Gastrocnemius medialis (tissue), 4 donors: Measurements from ENCODE around the gene TTLL3. TPM values are rescaled to one million over a fixed set of nuclear protein-coding genes. Genes with fewer than 3 reads are reported as not detected.
"Not testable (repeated sequence)": the region's sequence is repeated elsewhere in the genome, so short reads cannot be mapped to it uniquely, and the experiment has no call there.

Experiments
- ATAC-seq, 2 donors: fragments of 150-250 bp; one replicate each; pipeline ENCODE4 v1.9.1; 2016
- DNase-seq, 2 donors: peaks; one replicate each; pipeline ENCODE4 v3.0.0-alpha.2; 2019
- H3K27ac ChIP-seq, 4 donors: fragments of 200-600 bp; sonication (generic); 1 replicate in 1 of 4; 2 replicates in 3 of 4; pipeline ENCODE4 v1.5.1; 2016 to 2018; ENCODE audit warnings: mild to moderate bottlenecking in 2 of 4, moderate library complexity in 1 of 4
- H3K27me3 ChIP-seq, 3 donors: fragments of 200-600 bp; sonication (generic) in 2 of 3; 1 replicate in 1 of 3; 2 replicates in 2 of 3; pipeline versions ENCODE4 v1.5.1 to v1.6.0; 2016 to 2019; ENCODE audit warnings: mild to moderate bottlenecking in 1 of 3, moderate library complexity in 1 of 3
- H3K36me3 ChIP-seq, 2 donors: fragments of 200-600 bp; sonication (generic) in 1 of 2; one replicate each; pipeline ENCODE4 v1.5.1; 2017 to 2018
- H3K4me1 ChIP-seq, 2 donors: fragments of 200-600 bp; sonication (generic) in 1 of 2; one replicate each; pipeline ENCODE4 v1.5.1; 2016 to 2017; ENCODE audit warnings: mild to moderate bottlenecking in 2 of 2
- H3K4me3 ChIP-seq, 4 donors: fragments of 200-600 bp; sonication (generic) in 3 of 4; 1 replicate in 1 of 4; 2 replicates in 3 of 4; pipeline ENCODE4 v1.5.1; 2016 to 2019; ENCODE audit warnings: mild to moderate bottlenecking in 2 of 4
- H3K9me3 ChIP-seq, 3 donors: fragments of 200-600 bp; sonication (generic) in 2 of 3; 1 replicate in 1 of 3; 2 replicates in 2 of 3; pipeline ENCODE4 v1.5.1; 2016 to 2019
- POLR2A ChIP-seq, 2 donors: fragments of 450-650 bp; IDR thresholded peaks; one replicate each; pipeline ENCODE4 v1.6.1; 2017; ENCODE audit warnings: antibody characterized with exemption in 2 of 2, mild to moderate bottlenecking in 2 of 2, moderate library complexity in 2 of 2
- in situ Hi-C, 4 donors: fragments of 200-750 bp; cut with MboI; loops; one replicate each; pipeline versions ENCODE4 v1.15.0 to v1.8.0; 2017; ENCODE audit warnings: low sequenced_read_pairs in 4 of 4
- intact Hi-C: fragments of 100-400 bp; cut with DNase I; formaldehyde crosslinking; loops from one replicate; pipeline ENCODE4 v1.15.1; 2023; ENCODE audit warnings: low total_unique reads
- total RNA-seq, 4 donors: library from RNA; depleted of rRNA; stranded (reverse); fragments of >200 nt; gene quantifications; one replicate each; pipeline versions ENCODE4 v1.1.0 to v1.2.3, GENCODE V29; 2016
- TF ChIP-seq, protein P1 (sequence below), 5 experiments: fragments of 450-650 bp in 3 of 5; fragments of 200-600 bp in 2 of 5; sonication (generic) in 2 of 5; IDR thresholded peaks in 4 of 5; conservative IDR thresholded peaks in 1 of 5; 1 replicate in 4 of 5; 2 replicates in 1 of 5; pipeline ENCODE4 v1.5.1; 2016 to 2019; ENCODE audit warnings: antibody characterized with exemption in 5 of 5, mild to moderate bottlenecking in 3 of 5, moderate library complexity in 3 of 5

The TTLL3 gene
- total RNA-seq, 4 donors from 2014 or later, result 3.2 to 17.6 (median 8.5) TPM

DNA sequence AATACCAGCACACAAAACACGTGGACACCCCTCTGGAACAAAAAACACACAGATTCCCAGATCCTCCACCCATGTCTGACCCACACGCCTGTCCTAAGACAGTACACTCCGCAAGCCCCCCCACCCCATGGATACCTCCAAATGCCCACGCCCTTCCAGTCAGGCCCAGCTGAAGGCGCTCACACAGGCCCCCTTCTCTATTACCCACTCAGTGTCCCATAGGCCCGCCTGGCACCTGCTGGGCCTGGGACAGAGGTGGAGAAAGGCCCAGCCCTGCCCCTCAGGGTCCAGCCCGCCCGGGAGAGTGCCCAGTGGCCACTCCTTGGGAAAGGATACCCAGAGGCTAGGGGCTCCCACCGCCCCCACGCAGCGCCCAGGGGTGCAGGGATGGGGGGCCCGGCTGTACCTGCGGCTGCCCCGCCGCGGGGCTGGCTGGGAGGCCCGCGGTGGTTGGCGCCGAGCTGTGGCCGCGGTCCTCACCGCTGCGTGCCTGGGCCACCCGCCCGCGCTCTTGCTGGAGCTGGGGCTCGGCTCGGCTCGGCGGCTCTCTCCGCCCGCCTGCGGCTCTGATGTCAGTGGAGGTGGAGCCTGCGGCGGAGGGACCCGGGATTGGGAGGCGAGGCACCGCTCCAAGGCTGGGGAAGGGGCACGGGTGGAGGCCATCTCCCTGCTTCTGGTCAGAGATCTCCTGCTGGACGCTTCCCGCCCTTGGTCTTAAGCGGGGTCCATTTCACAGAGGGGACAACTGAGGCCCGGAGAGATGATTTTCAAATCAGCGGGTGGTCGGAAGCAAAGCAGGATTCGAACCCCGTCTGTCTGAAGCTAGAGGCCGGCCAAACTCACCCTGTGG lies 40.4 kb upstream of the TTLL3 start, which contains the start of gene CAMK1:
Gene CAMK1, minus strand, starts transcription at position 522 of the 850 bp plus-strand sequence. CDS start 2,198 bp downstream, outside the sequence.
- in situ Hi-C loops, result no loop called here
- intact Hi-C loops, result no loop called here
- peaks cover 9 to 11% of the 10 kb centered on the region in 2 donors for H3K4me1 ChIP-seq

DNA sequence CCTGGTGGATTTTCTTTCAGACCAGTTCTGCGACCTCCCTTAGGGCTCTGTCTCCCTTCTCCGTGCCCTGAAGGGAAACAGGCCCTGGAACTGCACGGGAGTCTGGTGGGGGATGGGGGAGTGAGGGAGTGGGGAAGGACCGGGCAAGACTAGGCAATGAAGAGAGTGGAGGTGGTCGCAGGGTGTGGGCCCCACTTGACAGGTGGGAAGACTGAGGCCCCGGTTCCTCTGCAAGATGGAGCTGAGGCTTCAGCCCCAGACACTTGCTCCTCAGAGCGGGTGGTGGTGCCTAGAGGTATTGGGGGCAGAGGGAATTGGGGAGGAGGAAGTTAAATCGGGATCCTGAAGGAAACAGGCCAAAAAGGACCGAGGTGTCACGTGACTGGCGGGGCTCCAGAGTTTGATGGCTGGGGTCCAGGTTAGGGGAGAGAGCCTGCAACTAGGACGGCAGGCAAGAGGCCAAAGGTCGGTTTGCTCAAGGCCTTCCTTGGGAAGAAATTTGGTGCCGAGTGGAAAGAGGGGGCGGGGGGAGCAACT lies 39.7 kb upstream of the TTLL3 start:
- Histone ChIP-seq H3K27ac (peak overlapping the region; percentile 64 to 80 (median 78)), H3K4me3 (peak overlapping the region; percentile 60 to 64 (median 62)), H3K9me3 (no peaks in the 10 kb centered on the region), H3K36me3 (no peaks in the 10 kb centered on the region), H3K27me3 (no peaks in the 10 kb centered on the region), H3K4me1 (peaks cover 9 to 11% of the 10 kb centered on the region in 2 donors)
- in situ Hi-C loops (no loop called here), intact Hi-C loops (no loop called here)
- DNase-seq (peak; percentile 51 to 73), ATAC-seq (peak in 1 of 2 donors; percentile 41)
- no peak for TF ChIP-seq POLR2A (IDR thresholded peaks at IDR 0.05)
- TF ChIP-seq, protein P1, sequence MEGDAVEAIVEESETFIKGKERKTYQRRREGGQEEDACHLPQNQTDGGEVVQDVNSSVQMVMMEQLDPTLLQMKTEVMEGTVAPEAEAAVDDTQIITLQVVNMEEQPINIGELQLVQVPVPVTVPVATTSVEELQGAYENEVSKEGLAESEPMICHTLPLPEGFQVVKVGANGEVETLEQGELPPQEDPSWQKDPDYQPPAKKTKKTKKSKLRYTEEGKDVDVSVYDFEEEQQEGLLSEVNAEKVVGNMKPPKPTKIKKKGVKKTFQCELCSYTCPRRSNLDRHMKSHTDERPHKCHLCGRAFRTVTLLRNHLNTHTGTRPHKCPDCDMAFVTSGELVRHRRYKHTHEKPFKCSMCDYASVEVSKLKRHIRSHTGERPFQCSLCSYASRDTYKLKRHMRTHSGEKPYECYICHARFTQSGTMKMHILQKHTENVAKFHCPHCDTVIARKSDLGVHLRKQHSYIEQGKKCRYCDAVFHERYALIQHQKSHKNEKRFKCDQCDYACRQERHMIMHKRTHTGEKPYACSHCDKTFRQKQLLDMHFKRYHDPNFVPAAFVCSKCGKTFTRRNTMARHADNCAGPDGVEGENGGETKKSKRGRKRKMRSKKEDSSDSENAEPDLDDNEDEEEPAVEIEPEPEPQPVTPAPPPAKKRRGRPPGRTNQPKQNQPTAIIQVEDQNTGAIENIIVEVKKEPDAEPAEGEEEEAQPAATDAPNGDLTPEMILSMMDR (IDR thresholded peaks at IDR 0.05 in 4 of 5, conservative IDR thresholded peaks at IDR 0.05 in 1 of 5), result no peak

More for the DNA sequence above, 40.4 kb upstream of the TTLL3 start, which contains the start of gene CAMK1:
- peak; percentile 52 to 61 for TF ChIP-seq POLR2A (IDR thresholded peaks at IDR 0.05)
- TF ChIP-seq, protein P1 (IDR thresholded peaks at IDR 0.05 in 4 of 5, conservative IDR thresholded peaks at IDR 0.05 in 1 of 5), result no peak
- peak within 1 kb of the TSS; percentile 64 to 80 (median 78) for H3K27ac ChIP-seq
- peak within 1 kb of the TSS; percentile 60 to 64 (median 62) for H3K4me3 ChIP-seq
- no peaks in the 10 kb centered on the region for H3K36me3 ChIP-seq
- no peaks in the 10 kb centered on the region for H3K27me3 ChIP-seq
- peak; percentile 68 to 77 for ATAC-seq
- no peaks in the 10 kb centered on the region for H3K9me3 ChIP-seq
- DNase-seq, result peak; percentile 50 to 53

DNA sequence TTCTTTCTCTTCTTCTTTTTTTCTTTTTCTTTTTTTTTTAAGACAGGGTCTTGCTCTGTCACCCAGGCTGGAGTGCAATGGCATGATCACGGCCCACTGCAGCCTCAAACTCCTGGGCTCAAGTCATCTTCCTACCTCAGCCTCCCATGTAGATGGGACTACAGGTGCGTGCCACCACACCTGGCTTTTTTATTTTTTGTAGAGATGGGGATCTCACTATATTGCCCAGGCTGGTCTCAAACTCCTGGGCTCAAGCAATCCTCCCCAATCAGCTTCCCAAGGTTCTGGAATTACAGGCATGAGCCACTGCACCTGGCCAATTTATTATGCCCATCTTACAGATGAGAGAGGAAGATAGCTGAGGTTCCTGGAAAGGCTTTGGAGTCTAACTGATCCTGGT lies 39.1 kb upstream of the TTLL3 start:
- ATAC-seq, H3K4me3 ChIP-seq, H3K36me3 ChIP-seq, DNase-seq, H3K27me3 ChIP-seq, in situ Hi-C loops, H3K9me3 ChIP-seq, intact Hi-C loops: not testable (repeated sequence)
- Histone ChIP-seq H3K27ac (peak overlapping the region in 3 of 4 donors; percentile 78 to 80 (median 78)), H3K4me1 (peaks cover 9 to 11% of the 10 kb centered on the region in 2 donors)

DNA sequence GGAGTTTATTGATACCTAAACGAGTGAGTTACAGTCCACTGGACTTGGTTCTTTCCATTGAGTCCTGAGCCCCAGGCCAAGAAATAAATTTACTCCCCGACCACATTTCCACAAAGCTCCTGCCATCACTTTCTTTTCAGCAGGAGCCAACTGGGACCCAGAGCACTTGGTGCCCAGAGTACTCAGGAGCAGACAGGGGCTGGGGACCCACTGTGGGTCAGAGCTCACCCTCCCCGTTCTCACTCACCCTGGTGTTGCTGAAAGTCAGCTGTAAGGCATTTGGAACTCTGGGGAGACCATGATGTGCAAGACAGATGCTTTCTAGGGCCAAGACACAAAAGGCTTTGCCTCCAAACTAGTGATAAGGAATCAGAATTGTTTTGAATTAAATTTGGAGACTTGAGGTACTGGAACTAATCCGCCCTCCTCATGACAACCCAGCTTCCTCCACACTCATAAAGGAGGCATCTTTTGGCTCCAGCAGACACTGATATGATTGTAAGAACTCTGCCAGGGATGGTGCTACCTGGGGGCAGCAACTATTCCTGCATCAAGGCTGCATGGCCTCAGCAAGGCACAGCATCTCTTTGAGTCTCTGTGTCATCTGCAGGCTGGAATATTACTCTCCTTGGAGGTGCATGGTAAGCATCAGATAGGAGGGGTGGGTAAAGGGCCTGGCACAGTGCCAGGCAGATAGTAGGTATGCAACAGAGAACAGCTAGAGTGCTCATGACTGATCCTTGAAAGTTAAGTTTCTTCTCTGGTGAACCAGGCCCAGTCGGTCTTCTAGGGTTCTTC lies 33.0 kb upstream of the TTLL3 start:
- ATAC-seq (no peak), DNase-seq (no peak)
- Histone ChIP-seq H3K27ac (no peak overlapping the region), H3K27me3 (no peaks in the 10 kb centered on the region), H3K4me3 (no peak overlapping the region), H3K36me3 (peaks cover 0 to 17% of the 10 kb centered on the region in 2 donors), H3K9me3 (no peaks in the 10 kb centered on the region), H3K4me1 (no peaks in the 10 kb centered on the region)
- in situ Hi-C loops, result no loop called here
- intact Hi-C loops, result no loop called here
- TF ChIP-seq POLR2A (IDR thresholded peaks at IDR 0.05), result no peak
- TF ChIP-seq, protein P1 (IDR thresholded peaks at IDR 0.05 in 4 of 5, conservative IDR thresholded peaks at IDR 0.05 in 1 of 5), result no peak
